ENCODE data around the gene ARSK. TPM values are rescaled to one million over a fixed set of nuclear protein-coding genes. Genes with fewer than 3 reads are reported as not detected.
"Not testable (repeated sequence)": the region's sequence is repeated elsewhere in the genome, so short reads cannot be mapped to it uniquely, and the experiment has no call there.

ARSK gene
- total RNA-seq, 1 donor from 2014 or later, result 10.7 TPM

DNA sequence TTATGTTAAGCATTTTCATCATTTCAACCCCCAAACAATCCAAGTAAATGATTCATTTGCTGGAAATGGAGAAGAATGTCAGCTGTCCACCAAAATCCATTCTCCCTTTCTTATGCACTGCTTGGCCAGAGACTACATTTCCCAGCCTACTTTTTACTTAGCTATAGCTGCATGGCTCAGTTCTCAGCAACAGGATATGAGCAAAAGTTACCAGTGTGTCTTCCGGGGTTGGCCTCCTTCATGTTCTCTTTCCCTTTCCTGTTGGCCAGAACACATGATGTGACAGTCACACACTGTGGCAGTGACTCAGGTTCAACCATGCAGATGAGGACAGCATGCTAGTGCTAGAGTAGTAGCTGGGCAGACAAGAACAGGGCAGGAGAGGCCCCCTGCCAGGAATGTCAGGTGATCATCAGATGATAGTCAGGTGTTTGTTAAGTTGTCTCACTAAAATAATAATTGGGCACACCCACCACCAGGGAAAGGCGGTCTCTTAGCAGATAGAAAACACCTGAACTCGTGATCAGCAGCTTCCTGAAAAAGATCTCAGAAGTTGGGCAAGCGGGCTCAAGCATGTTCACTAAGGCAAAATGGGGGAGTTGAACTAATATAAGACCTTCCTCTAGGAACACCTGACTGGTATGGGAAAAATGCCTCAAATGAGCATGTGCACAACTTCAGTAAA is 77.2 kb downstream of the ARSK start:
- peaks cover 5% of the 10 kb centered on the region for H3K9me3 Mint-ChIP-seq (ENCODE audit: unreplicated experiment)
- no peak overlapping the region for H3K27ac Mint-ChIP-seq (ENCODE audit: unreplicated experiment)
- TF ChIP-seq, protein P1, sequence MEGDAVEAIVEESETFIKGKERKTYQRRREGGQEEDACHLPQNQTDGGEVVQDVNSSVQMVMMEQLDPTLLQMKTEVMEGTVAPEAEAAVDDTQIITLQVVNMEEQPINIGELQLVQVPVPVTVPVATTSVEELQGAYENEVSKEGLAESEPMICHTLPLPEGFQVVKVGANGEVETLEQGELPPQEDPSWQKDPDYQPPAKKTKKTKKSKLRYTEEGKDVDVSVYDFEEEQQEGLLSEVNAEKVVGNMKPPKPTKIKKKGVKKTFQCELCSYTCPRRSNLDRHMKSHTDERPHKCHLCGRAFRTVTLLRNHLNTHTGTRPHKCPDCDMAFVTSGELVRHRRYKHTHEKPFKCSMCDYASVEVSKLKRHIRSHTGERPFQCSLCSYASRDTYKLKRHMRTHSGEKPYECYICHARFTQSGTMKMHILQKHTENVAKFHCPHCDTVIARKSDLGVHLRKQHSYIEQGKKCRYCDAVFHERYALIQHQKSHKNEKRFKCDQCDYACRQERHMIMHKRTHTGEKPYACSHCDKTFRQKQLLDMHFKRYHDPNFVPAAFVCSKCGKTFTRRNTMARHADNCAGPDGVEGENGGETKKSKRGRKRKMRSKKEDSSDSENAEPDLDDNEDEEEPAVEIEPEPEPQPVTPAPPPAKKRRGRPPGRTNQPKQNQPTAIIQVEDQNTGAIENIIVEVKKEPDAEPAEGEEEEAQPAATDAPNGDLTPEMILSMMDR (IDR thresholded peaks at IDR 0.05), result no peak
- no peak for DNase-seq (ENCODE audit: extremely low spot score, unreplicated experiment)
- H3K36me3 Mint-ChIP-seq (ENCODE audit: unreplicated experiment), result no peaks in the 10 kb centered on the region
- peaks cover 16% of the 10 kb centered on the region for H3K4me1 Mint-ChIP-seq (ENCODE audit: unreplicated experiment)
- peaks cover 4% of the 10 kb centered on the region for H3K27me3 Mint-ChIP-seq (ENCODE audit: unreplicated experiment)
- no peak overlapping the region for H3K4me3 Mint-ChIP-seq (ENCODE audit: unreplicated experiment)

DNA sequence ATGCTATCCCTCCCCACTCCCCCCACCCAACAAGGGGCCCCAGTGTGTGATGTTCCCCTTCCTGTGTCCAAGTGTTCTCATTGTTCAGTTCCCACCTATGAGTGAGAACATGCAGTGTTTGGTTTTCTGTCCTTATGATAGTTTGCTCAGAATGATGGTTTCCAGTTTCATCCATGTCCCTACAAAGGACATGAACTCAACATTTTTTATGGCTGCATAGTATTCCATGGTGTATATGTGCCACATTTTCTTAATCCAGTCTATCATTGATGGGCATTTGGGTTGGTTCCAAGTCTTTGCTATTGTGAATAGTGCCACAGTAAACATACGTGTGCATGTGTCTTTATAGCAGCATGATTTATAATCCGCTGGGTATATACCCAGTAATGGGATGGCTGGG is 78.0 kb downstream of the ARSK start:
- peaks cover 16% of the 10 kb centered on the region for H3K4me1 Mint-ChIP-seq (ENCODE audit: unreplicated experiment)
- H3K27me3 Mint-ChIP-seq (ENCODE audit: unreplicated experiment); H3K27ac Mint-ChIP-seq (ENCODE audit: unreplicated experiment); H3K9me3 Mint-ChIP-seq (ENCODE audit: unreplicated experiment); H3K4me3 Mint-ChIP-seq (ENCODE audit: unreplicated experiment); H3K36me3 Mint-ChIP-seq (ENCODE audit: unreplicated experiment); DNase-seq (ENCODE audit: extremely low spot score, unreplicated experiment): not testable (repeated sequence)

DNA sequence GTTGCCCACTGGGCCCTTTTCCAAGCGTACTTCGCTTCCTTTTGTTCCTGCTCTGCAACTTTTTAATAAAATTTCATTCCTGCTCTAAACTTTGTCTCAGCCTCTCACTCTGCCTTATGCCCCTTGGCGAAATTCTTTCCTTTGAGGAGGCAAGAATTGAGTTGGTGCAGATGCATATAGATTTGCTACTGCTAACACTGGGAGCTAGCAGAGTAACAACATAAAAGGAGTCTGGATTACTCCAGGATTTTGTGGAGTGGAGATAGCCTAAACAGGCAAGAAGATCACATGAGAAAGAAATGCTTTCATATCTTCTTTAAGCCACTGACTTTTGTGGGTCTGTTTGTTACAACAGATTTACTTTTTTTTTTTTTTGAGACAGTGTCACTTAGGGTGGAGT is 78.8 kb downstream of the ARSK start:
- Mint-ChIP-seq H3K9me3 (ENCODE audit: unreplicated experiment) (peaks cover 5% of the 10 kb centered on the region), H3K4me3 (ENCODE audit: unreplicated experiment) (no peak overlapping the region), H3K27me3 (ENCODE audit: unreplicated experiment) (peaks cover 11% of the 10 kb centered on the region)

DNA sequence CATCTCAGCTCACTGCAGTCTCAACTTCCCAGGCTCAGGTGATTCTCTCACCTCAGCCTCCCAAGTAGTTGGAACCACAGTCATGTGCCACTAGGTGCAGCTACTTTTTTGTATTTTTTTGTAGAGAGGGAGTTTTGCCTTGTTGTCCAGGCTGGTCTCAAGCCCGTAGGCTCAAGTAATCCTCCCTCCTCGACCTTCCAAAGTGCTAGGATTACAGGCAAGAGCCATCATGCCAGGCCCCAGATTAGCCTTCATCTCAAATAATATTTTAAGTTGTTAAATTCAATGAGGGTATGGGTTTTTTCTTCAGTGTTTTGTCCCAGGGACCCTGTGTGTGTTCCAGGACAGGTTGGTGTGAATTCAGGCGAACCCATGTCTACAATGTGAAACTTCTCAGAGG is 79.2 kb downstream of the ARSK start:
- Mint-ChIP-seq H3K9me3 (ENCODE audit: unreplicated experiment) (peaks cover 5% of the 10 kb centered on the region), H3K27me3 (ENCODE audit: unreplicated experiment) (peaks cover 12% of the 10 kb centered on the region), H3K36me3 (ENCODE audit: unreplicated experiment) (no peaks in the 10 kb centered on the region), H3K4me1 (ENCODE audit: unreplicated experiment) (peaks cover 16% of the 10 kb centered on the region), H3K4me3 (ENCODE audit: unreplicated experiment) (no peak overlapping the region), H3K27ac (ENCODE audit: unreplicated experiment) (no peak overlapping the region)
- no peak for DNase-seq (ENCODE audit: extremely low spot score, unreplicated experiment)
- TF ChIP-seq, protein P1 (IDR thresholded peaks at IDR 0.05), result no peak

More for the DNA sequence above, 78.8 kb downstream of the ARSK start:
- Mint-ChIP-seq H3K4me1 (ENCODE audit: unreplicated experiment) (peaks cover 16% of the 10 kb centered on the region), H3K36me3 (ENCODE audit: unreplicated experiment) (no peaks in the 10 kb centered on the region), H3K27ac (ENCODE audit: unreplicated experiment) (no peak overlapping the region)
- TF ChIP-seq, protein P1 (IDR thresholded peaks at IDR 0.05), result no peak
- DNase-seq (ENCODE audit: extremely low spot score, unreplicated experiment), result no peak

DNA sequence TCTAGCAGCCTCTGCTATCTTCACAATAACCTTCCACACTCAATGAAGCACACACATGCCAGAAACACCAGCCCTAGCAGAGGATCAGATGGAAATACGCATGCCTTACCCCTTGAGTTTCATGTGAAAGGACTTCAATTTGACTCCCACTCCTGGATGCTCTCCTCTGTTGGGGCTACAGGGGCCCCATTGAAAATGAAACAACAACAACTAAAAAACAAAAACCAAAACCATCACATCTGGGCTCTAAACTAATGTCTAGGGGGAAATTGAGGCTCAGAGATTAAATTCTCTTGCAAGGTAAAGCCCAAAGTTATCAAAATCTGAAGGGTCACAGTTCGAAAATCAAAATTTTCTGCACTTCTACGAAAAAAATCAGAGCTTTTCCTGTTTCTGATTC is 83.7 kb downstream of the ARSK start:
- Mint-ChIP-seq H3K36me3 (ENCODE audit: unreplicated experiment) (no peaks in the 10 kb centered on the region), H3K9me3 (ENCODE audit: unreplicated experiment) (no peaks in the 10 kb centered on the region), H3K4me3 (ENCODE audit: unreplicated experiment) (no peak overlapping the region), H3K27me3 (ENCODE audit: unreplicated experiment) (peaks cover 12% of the 10 kb centered on the region), H3K27ac (ENCODE audit: unreplicated experiment) (no peak overlapping the region), H3K4me1 (ENCODE audit: unreplicated experiment) (no peaks in the 10 kb centered on the region)
- DNase-seq (ENCODE audit: extremely low spot score, unreplicated experiment), result no peak
- TF ChIP-seq, protein P1 (IDR thresholded peaks at IDR 0.05), result no peak

Measured in osteocyte (in vitro differentiated cells).